Suprapubic skin (tissue), 4 donors: ENCODE measurements around the gene FEZ2. TPM values are rescaled to one million over a fixed set of nuclear protein-coding genes. Genes with fewer than 3 reads are reported as not detected.

Experiments used
- DNase-seq, 2 donors: peaks; one replicate each; pipeline ENCODE4 v3.0.0-alpha.2; 2019; ENCODE audit warnings: low spot score in 2 of 2
- H3K27ac ChIP-seq: fragments of 200-600 bp; sonication (generic); one replicate; pipeline ENCODE4 v1.5.1; 2019
- H3K27me3 ChIP-seq: fragments of 200-600 bp; sonication (generic); one replicate; pipeline ENCODE4 v1.5.1; 2019
- H3K36me3 ChIP-seq: fragments of 200-600 bp; sonication (generic); one replicate; pipeline ENCODE4 v1.5.1; 2019
- H3K4me1 ChIP-seq: fragments of 200-600 bp; sonication (generic); one replicate; pipeline ENCODE4 v1.5.1; 2019
- H3K4me3 ChIP-seq: fragments of 200-600 bp; sonication (generic); one replicate; pipeline ENCODE4 v1.5.1; 2019; ENCODE audit warnings: mild to moderate bottlenecking
- H3K9me3 ChIP-seq: fragments of 200-600 bp; sonication (generic); one replicate; pipeline ENCODE4 v1.5.1; 2019
- CTCF ChIP-seq, 2 donors: fragments of 200-600 bp in 1 of 2; fragments of 450-650 bp in 1 of 2; sonication (generic) in 1 of 2; IDR thresholded peaks; one replicate each; pipeline ENCODE4 v1.5.1; 2016 to 2019; ENCODE audit warnings: antibody characterized with exemption in 2 of 2, mild to moderate bottlenecking in 1 of 2, moderate library complexity in 1 of 2
- EP300 ChIP-seq: sonication (generic); formaldehyde crosslinking; IDR thresholded peaks from one replicate; pipeline ENCODE4 v1.6.1; 2017; ENCODE audit warnings: antibody characterized with exemption
- POLR2A ChIP-seq, 2 donors: fragments of 450-650 bp; IDR thresholded peaks; one replicate each; pipeline ENCODE4 v1.6.1; 2017; ENCODE audit warnings: antibody characterized with exemption in 2 of 2, mild to moderate bottlenecking in 2 of 2, moderate library complexity in 2 of 2
- POLR2AphosphoS5 ChIP-seq, 3 donors: sonication (generic); formaldehyde crosslinking; IDR thresholded peaks; one replicate each; pipeline ENCODE4 v1.6.1; 2017; ENCODE audit warnings: antibody characterized with exemption in 3 of 3
- WGBS: methylation state at CpG from one replicate; pipeline ENCODE4 v1.1.5; 2018; 5-methylcytosine and 5-hydroxymethylcytosine counted together
- total RNA-seq, 4 donors: library from RNA; depleted of rRNA; stranded (reverse); fragments of >200 nt; gene quantifications; one replicate each; pipeline ENCODE4 v1.1.0, GENCODE V29; 2016

FEZ2 gene
- total RNA-seq, 4 donors from 2014 or later: 15.2 to 25.1 (median 17.7) TPM

GRCh38 chr2:36530983-36531354 is 67.0 kb downstream of the FEZ2 start:
- Histone ChIP-seq H3K27me3 (no peaks in the 10 kb centered on the region), H3K9me3 (no peaks in the 10 kb centered on the region), H3K36me3 (peaks cover 19% of the 10 kb centered on the region), H3K27ac (no peak overlapping the region), H3K4me1 (no peaks in the 10 kb centered on the region), H3K4me3 (no peak overlapping the region)
- no peak for DNase-seq
- 79% methylated on average over 3 of the region's 3 CpGs for WGBS
- no peak for TF ChIP-seq POLR2A (IDR thresholded peaks at IDR 0.05)

GRCh38 chr2:36530178-36530982 is 67.6 kb downstream of the FEZ2 start:
- no peak for TF ChIP-seq CTCF (IDR thresholded peaks at IDR 0.05)
- TF ChIP-seq EP300: no peak
- no peak for TF ChIP-seq POLR2AphosphoS5 (IDR thresholded peaks at IDR 0.05)
- no peak for TF ChIP-seq POLR2A (IDR thresholded peaks at IDR 0.05)

GRCh38 chr2:36528766-36529392 is 69.1 kb downstream of the FEZ2 start:
- 84% methylated on average over 7 of the region's 7 CpGs for WGBS
- no peaks in the 10 kb centered on the region for H3K4me1 ChIP-seq
- TF ChIP-seq CTCF (IDR thresholded peaks at IDR 0.05) (no peak), EP300 (no peak), POLR2A (IDR thresholded peaks at IDR 0.05) (no peak), POLR2AphosphoS5 (IDR thresholded peaks at IDR 0.05) (no peak)
- peaks cover 19% of the 10 kb centered on the region for H3K36me3 ChIP-seq
- H3K9me3 ChIP-seq: no peaks in the 10 kb centered on the region
- no peak overlapping the region for H3K4me3 ChIP-seq
- H3K27me3 ChIP-seq: no peaks in the 10 kb centered on the region
- no peak for DNase-seq
- H3K27ac ChIP-seq: no peak overlapping the region

More at GRCh38 chr2:36530178-36530982, 67.6 kb downstream of the FEZ2 start:
- Histone ChIP-seq H3K27me3 (no peaks in the 10 kb centered on the region), H3K36me3 (peaks cover 16% of the 10 kb centered on the region), H3K4me1 (no peaks in the 10 kb centered on the region), H3K27ac (no peak overlapping the region), H3K4me3 (no peak overlapping the region), H3K9me3 (no peaks in the 10 kb centered on the region)
- DNase-seq: no peak
- WGBS: 90% methylated on average over 9 of the region's 9 CpGs

GRCh38 chr2:36528274-36528673 is 69.7 kb downstream of the FEZ2 start:
- H3K27ac ChIP-seq: no peak overlapping the region
- peaks cover 25% of the 10 kb centered on the region for H3K36me3 ChIP-seq
- H3K27me3 ChIP-seq: no peaks in the 10 kb centered on the region
- no peaks in the 10 kb centered on the region for H3K9me3 ChIP-seq
- DNase-seq: no peak
- no peak overlapping the region for H3K4me3 ChIP-seq
- H3K4me1 ChIP-seq: no peaks in the 10 kb centered on the region
- no peak for TF ChIP-seq POLR2A (IDR thresholded peaks at IDR 0.05)
- TF ChIP-seq CTCF (IDR thresholded peaks at IDR 0.05): no peak
- no peak for TF ChIP-seq EP300
- 80% methylated on average over 4 of the region's 4 CpGs for WGBS

- no peak for DNase-seq
- 62% methylated on average over 2 of the region's 2 CpGs for WGBS
- H3K4me3 ChIP-seq: no peak overlapping the region
- no peak overlapping the region for H3K27ac ChIP-seq
- no peaks in the 10 kb centered on the region for H3K27me3 ChIP-seq
- no peak for TF ChIP-seq POLR2AphosphoS5 (IDR thresholded peaks at IDR 0.05)
- no peak for TF ChIP-seq CTCF (IDR thresholded peaks at IDR 0.05)
- no peak for TF ChIP-seq POLR2A (IDR thresholded peaks at IDR 0.05)
- no peak for TF ChIP-seq EP300
- H3K4me1 ChIP-seq: no peaks in the 10 kb centered on the region
- H3K9me3 ChIP-seq: no peaks in the 10 kb centered on the region
- H3K36me3 ChIP-seq: peaks cover 32% of the 10 kb centered on the region
Observed at GRCh38 chr2:36526226-36526625, 71.7 kb downstream of the FEZ2 start.
